ENCODE data around the gene TUBB8. TPM values are rescaled to one million over a fixed set of nuclear protein-coding genes. Genes with fewer than 3 reads are reported as not detected.

TUBB8 gene
- total RNA-seq, 1 donor from 2014 or later = not detected

GRCh38 chr10:87177-88080, 38.3 kb upstream of the TUBB8 start:
- DNase-seq = no peak
- intact Hi-C loops (cut with micrococcal nuclease) = no loop called here
- H3K4me1 Mint-ChIP-seq = no peaks in the 10 kb centered on the region
- TF ChIP-seq, protein P1, sequence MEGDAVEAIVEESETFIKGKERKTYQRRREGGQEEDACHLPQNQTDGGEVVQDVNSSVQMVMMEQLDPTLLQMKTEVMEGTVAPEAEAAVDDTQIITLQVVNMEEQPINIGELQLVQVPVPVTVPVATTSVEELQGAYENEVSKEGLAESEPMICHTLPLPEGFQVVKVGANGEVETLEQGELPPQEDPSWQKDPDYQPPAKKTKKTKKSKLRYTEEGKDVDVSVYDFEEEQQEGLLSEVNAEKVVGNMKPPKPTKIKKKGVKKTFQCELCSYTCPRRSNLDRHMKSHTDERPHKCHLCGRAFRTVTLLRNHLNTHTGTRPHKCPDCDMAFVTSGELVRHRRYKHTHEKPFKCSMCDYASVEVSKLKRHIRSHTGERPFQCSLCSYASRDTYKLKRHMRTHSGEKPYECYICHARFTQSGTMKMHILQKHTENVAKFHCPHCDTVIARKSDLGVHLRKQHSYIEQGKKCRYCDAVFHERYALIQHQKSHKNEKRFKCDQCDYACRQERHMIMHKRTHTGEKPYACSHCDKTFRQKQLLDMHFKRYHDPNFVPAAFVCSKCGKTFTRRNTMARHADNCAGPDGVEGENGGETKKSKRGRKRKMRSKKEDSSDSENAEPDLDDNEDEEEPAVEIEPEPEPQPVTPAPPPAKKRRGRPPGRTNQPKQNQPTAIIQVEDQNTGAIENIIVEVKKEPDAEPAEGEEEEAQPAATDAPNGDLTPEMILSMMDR (IDR thresholded peaks at IDR 0.05) = no peak
- peaks cover 37% of the 10 kb centered on the region for H3K27me3 Mint-ChIP-seq
- no peak overlapping the region for H3K27ac Mint-ChIP-seq
- no peaks in the 10 kb centered on the region for H3K36me3 Mint-ChIP-seq (ENCODE audit: low read depth)
- POLR2A ChIA-PET = no interaction called here
- H3K9me3 Mint-ChIP-seq = no peaks in the 10 kb centered on the region
- CTCF ChIA-PET = no interaction called here
- ATAC-seq (ENCODE audit: low read depth) = no peak
- no peak overlapping the region for H3K4me3 Mint-ChIP-seq

- Mint-ChIP-seq H3K27me3 (peaks cover 44% of the 10 kb centered on the region), H3K4me1 (no peaks in the 10 kb centered on the region), H3K27ac (no peak overlapping the region), H3K9me3 (no peaks in the 10 kb centered on the region), H3K4me3 (no peak overlapping the region), H3K36me3 (ENCODE audit: low read depth) (no peaks in the 10 kb centered on the region)
- no peak for ATAC-seq (ENCODE audit: low read depth)
- TF ChIP-seq, protein P1 (IDR thresholded peaks at IDR 0.05) = no peak
- ChIA-PET CTCF (no interaction called here), POLR2A (no interaction called here)
- no peak for DNase-seq
- intact Hi-C loops (cut with micrococcal nuclease) = no loop called here
Observed at GRCh38 chr10:86031-86430, 36.9 kb upstream of the TUBB8 start.

DNA sequence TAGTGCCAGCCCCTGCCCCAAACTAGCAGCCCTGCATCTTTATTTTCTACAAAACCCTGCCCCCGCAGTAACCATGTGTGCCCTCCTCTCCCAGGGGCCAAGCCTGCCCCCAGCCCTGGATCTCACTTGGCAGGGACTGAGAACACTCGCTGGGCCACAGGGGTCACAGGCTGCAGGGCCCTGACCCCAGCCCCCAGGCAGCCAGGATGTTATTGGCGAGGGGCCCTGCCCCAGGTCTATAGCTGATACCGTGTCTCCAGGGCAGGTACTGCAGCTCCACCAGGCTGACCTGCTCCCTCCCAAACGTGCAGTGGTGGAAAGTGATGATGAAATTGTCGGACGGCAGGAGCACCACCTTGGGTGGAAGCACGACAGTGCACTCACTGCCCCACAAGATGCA, 35.9 kb upstream of the TUBB8 start:
- Mint-ChIP-seq H3K4me3 (no peak overlapping the region), H3K4me1 (no peaks in the 10 kb centered on the region), H3K27me3 (peaks cover 44% of the 10 kb centered on the region), H3K27ac (no peak overlapping the region), H3K36me3 (ENCODE audit: low read depth) (no peaks in the 10 kb centered on the region), H3K9me3 (no peaks in the 10 kb centered on the region)
- POLR2A ChIA-PET = no interaction called here
- CTCF ChIA-PET = no interaction called here
- DNase-seq (no peak), ATAC-seq (ENCODE audit: low read depth) (no peak)
- intact Hi-C loops (cut with micrococcal nuclease) = no loop called here
- TF ChIP-seq, protein P1 (IDR thresholded peaks at IDR 0.05) = no peak

GRCh38 chr10:83930-84530, 34.9 kb upstream of the TUBB8 start:
- ChIA-PET CTCF (no interaction called here), POLR2A (no interaction called here)
- TF ChIP-seq, protein P1 (IDR thresholded peaks at IDR 0.05) = no peak
- no peaks in the 10 kb centered on the region for H3K9me3 Mint-ChIP-seq
- no peak overlapping the region for H3K27ac Mint-ChIP-seq
- H3K27me3 Mint-ChIP-seq = peaks cover 48% of the 10 kb centered on the region
- H3K36me3 Mint-ChIP-seq (ENCODE audit: low read depth) = no peaks in the 10 kb centered on the region
- no peak for ATAC-seq (ENCODE audit: low read depth)
- H3K4me3 Mint-ChIP-seq = no peak overlapping the region
- H3K4me1 Mint-ChIP-seq = no peaks in the 10 kb centered on the region
- DNase-seq = no peak
- intact Hi-C loops (cut with micrococcal nuclease) = no loop called here

- no peaks in the 10 kb centered on the region for H3K9me3 Mint-ChIP-seq
- no peak overlapping the region for H3K4me3 Mint-ChIP-seq
- peaks cover 40% of the 10 kb centered on the region for H3K27me3 Mint-ChIP-seq
- CTCF ChIA-PET = no interaction called here
- no peaks in the 10 kb centered on the region for H3K36me3 Mint-ChIP-seq (ENCODE audit: low read depth)
- POLR2A ChIA-PET = no interaction called here
- DNase-seq = no peak
- ATAC-seq (ENCODE audit: low read depth) = no peak
- H3K4me1 Mint-ChIP-seq = peaks cover 6% of the 10 kb centered on the region
- intact Hi-C loops (cut with micrococcal nuclease) = no loop called here
- TF ChIP-seq, protein P1 (IDR thresholded peaks at IDR 0.05) = no peak
- no peak overlapping the region for H3K27ac Mint-ChIP-seq
Observed at GRCh38 chr10:80477-81105, 31.5 kb upstream of the TUBB8 start.
